Sigmoid colon (tissue), 7 donors: ENCODE results near the gene OR2A1. TPM values are rescaled to one million over a fixed set of nuclear protein-coding genes. Genes with fewer than 3 reads are reported as not detected.
A peak's percentile ranks its signal among the peaks of the same experiment; 100 is the strongest.
"Not testable (repeated sequence)": the region's sequence is repeated elsewhere in the genome, so short reads cannot be mapped to it uniquely, and the experiment has no call there.

Experiments used
- DNase-seq: peaks from one replicate; pipeline ENCODE4 v3.0.0-alpha.2; 2019
- H3K27ac ChIP-seq, 4 donors: fragments of 200-600 bp; sonication (generic); one replicate each; pipeline ENCODE4 v1.5.1; 2016 to 2019; ENCODE audit warnings: mild to moderate bottlenecking in 1 of 4
- H3K27me3 ChIP-seq, 3 donors: fragments of 200-600 bp; sonication (generic); one replicate each; pipeline ENCODE4 v1.5.1; 2019; ENCODE audit warnings: mild to moderate bottlenecking in 1 of 3
- H3K36me3 ChIP-seq, 4 donors: fragments of 200-600 bp; sonication (generic); one replicate each; pipeline ENCODE4 v1.5.1; 2016 to 2019
- H3K4me1 ChIP-seq, 4 donors: fragments of 200-600 bp; sonication (generic); one replicate each; pipeline ENCODE4 v1.5.1; 2017 to 2019
- H3K4me3 ChIP-seq, 4 donors: fragments of 200-600 bp; sonication (generic); one replicate each; pipeline ENCODE4 v1.5.1; 2017 to 2019; ENCODE audit warnings: mild to moderate bottlenecking in 2 of 4, moderate library complexity in 1 of 4
- H3K9me3 ChIP-seq, 4 donors: fragments of 200-600 bp in 3 of 4; sonication (generic) in 3 of 4; one replicate each; pipeline versions ENCODE4 v1.5.1 to v1.6.1; 2013 to 2019
- WGBS, 2 donors: extraction: QIAGEN DNeasy Blood & Tissue Kit; methylation state at CpG; one replicate each; pipeline ENCODE4 v1.1.7; 2013; 5-methylcytosine and 5-hydroxymethylcytosine counted together
- intact Hi-C: fragments of 100-400 bp; cut with DNase I; formaldehyde crosslinking; loops from one replicate; pipeline ENCODE4 v1.15.1; 2023
- polyA plus RNA-seq, 3 donors: library from polyadenylated mRNA; stranded (reverse); fragments of 200-250 nt; gene quantifications; one replicate each; pipeline ENCODE4 v1.2.3, GENCODE V29; 2013
- total RNA-seq, 4 donors: library from RNA; depleted of rRNA; stranded (reverse); fragments of >200 nt; gene quantifications; one replicate each; pipeline ENCODE4 v1.1.0, GENCODE V29; 2016
- donor health status: healthy with polysubstance abuse.
- donor health status: Bipolar disorder and iron deficiency.
- donor health status: healthy.

The OR2A1 gene, protein sequence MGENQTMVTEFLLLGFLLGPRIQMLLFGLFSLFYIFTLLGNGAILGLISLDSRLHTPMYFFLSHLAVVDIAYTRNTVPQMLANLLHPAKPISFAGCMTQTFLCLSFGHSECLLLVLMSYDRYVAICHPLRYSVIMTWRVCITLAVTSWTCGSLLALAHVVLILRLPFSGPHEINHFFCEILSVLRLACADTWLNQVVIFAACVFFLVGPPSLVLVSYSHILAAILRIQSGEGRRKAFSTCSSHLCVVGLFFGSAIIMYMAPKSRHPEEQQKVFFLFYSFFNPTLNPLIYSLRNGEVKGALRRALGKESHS
- under 1 TPM in 3 of 4 donors, not detected in 1; 0.14 to 0.36 (median 0.16) TPM for total RNA-seq
- polyA plus RNA-seq = under 1 TPM in 1 of 3 donors, not detected in 2; 0.06 TPM

- H3K36me3 ChIP-seq, H3K4me3 ChIP-seq, H3K9me3 ChIP-seq, H3K4me1 ChIP-seq, H3K27ac ChIP-seq, intact Hi-C loops, DNase-seq, H3K27me3 ChIP-seq: not testable (repeated sequence)
- no CpG with 5 or more reads among the region's 2 CpGs for WGBS, 2 donors
Measured at GRCh38 chr7:144311872-144312469, at the start of gene OR2A1. Gene OR2A1 (plus strand): TSS chr7:144312419. CDS start chr7:144318125, 5,706 bp downstream.

DNA sequence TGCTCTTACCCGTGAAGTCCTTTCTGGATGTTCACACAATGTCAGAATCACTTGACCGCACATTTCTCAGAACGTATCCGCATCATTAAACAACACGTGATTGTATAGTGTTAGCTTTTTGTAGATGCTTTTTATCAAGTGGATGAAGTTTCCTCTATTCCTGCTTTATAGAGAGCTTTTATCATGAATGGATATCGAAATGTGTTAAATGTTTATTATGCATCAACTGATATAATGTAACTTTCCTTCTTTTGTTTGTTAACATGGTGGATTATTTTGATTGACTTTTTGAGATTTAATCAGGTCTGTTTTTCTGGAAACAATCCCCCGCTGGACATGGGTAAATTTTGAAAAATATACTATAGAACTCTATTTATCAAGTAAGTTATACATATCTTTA is 47.5 kb upstream of the OR2A1 start, which contains the start of gene OR2A7:
TSS of gene OR2A7 (minus strand) at position 101 of the 400 bp plus-strand sequence. CDS start 5,164 bp downstream, outside the sequence.
- WGBS, 2 donors = 96 to 98% methylated on average over 6 of the region's 7 CpGs
- intact Hi-C loops = not testable (repeated sequence)

GRCh38 chr7:144269188-144269587 is 43.0 kb upstream of the OR2A1 start, which contains the start of gene CTAGE8:
Gene CTAGE8 (minus strand): TSS chr7:144269288. CDS start chr7:144269250, 38 bp downstream.
- H3K27me3 ChIP-seq, H3K4me3 ChIP-seq, H3K36me3 ChIP-seq, intact Hi-C loops, H3K27ac ChIP-seq, H3K4me1 ChIP-seq, H3K9me3 ChIP-seq, DNase-seq: not testable (repeated sequence)
- no CpG with 5 or more reads among the region's 19 CpGs for WGBS, 2 donors

More for the DNA sequence above, 47.5 kb upstream of the OR2A1 start, which contains the start of gene OR2A7:
- not testable (repeated sequence) for H3K27ac ChIP-seq, DNase-seq, H3K4me1 ChIP-seq, H3K27me3 ChIP-seq, H3K9me3 ChIP-seq, H3K4me3 ChIP-seq, H3K36me3 ChIP-seq

- intact Hi-C loops = not testable (repeated sequence)
Measured at GRCh38 chr7:144275281-144275680, 36.9 kb upstream of the OR2A1 start.

GRCh38 chr7:144280010-144280409 is 32.2 kb upstream of the OR2A1 start:
- H3K36me3 ChIP-seq, H3K27me3 ChIP-seq, H3K4me3 ChIP-seq, intact Hi-C loops, H3K4me1 ChIP-seq, H3K9me3 ChIP-seq, DNase-seq, H3K27ac ChIP-seq: not testable (repeated sequence)
- 99 to 100% methylated on average over 3 of the region's 6 CpGs for WGBS, 2 donors

More at GRCh38 chr7:144275281-144275680, 36.9 kb upstream of the OR2A1 start:
- peak; percentile 26 for DNase-seq
- not testable (repeated sequence) for H3K4me1 ChIP-seq, H3K27ac ChIP-seq, H3K36me3 ChIP-seq, H3K9me3 ChIP-seq, H3K27me3 ChIP-seq, H3K4me3 ChIP-seq
- 70 to 85% methylated on average over 4 of the region's 6 CpGs for WGBS, 2 donors

DNA sequence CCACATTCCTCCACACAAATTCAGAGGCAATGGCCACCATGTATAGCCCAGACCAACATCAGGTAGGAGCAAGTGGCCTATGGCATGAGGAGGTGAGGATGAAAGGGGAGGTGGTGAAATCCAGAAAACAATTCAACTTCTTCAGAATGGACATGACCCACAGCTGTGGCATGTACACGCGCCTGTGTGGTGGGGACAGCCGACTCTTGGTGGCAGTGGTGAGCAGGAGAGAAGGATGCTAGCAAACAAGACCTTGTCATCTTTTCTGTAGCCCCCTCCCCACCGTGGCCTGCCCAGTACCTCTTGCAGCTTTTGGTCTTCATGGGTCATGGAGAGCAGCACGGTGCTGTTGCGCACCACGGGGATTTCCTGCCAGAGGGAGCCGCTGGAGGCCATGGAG is 30.2 kb upstream of the OR2A1 start:
- H3K4me1 ChIP-seq, H3K4me3 ChIP-seq, intact Hi-C loops, H3K9me3 ChIP-seq, H3K27me3 ChIP-seq, H3K36me3 ChIP-seq, H3K27ac ChIP-seq, DNase-seq: not testable (repeated sequence)
- no CpG with 5 or more reads among the region's 8 CpGs for WGBS, 2 donors

GRCh38 chr7:144282490-144282889 is 29.7 kb upstream of the OR2A1 start:
- 92 to 98% methylated on average over 2 of the region's 4 CpGs for WGBS, 2 donors
- DNase-seq, intact Hi-C loops, H3K4me1 ChIP-seq, H3K9me3 ChIP-seq, H3K36me3 ChIP-seq, H3K27me3 ChIP-seq, H3K27ac ChIP-seq, H3K4me3 ChIP-seq: not testable (repeated sequence)

DNA sequence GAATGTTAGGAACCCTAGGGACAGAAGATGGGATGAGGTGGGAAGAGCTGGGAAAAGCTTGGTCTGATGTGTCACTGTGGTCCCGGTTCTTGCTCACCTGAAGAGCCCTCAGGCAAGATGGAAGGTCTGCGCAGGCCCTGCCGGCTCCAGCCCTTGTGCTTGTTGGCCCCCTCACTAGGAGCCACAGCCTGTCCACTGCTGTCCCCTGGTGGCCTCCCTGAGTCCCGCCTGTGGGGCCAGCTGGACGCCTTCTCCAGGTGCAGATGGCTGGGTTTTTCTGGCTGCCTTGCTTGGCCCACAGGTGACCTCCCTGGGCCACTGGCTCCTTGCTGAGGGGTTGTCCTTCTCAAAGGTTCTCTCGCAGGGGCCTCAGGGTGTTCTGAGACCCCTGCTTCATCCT is 28.5 kb upstream of the OR2A1 start:
- WGBS, 2 donors = no CpG with 5 or more reads among the region's 6 CpGs
- H3K27ac ChIP-seq, intact Hi-C loops, H3K36me3 ChIP-seq, H3K4me1 ChIP-seq, H3K4me3 ChIP-seq, DNase-seq, H3K27me3 ChIP-seq, H3K9me3 ChIP-seq: not testable (repeated sequence)

DNA sequence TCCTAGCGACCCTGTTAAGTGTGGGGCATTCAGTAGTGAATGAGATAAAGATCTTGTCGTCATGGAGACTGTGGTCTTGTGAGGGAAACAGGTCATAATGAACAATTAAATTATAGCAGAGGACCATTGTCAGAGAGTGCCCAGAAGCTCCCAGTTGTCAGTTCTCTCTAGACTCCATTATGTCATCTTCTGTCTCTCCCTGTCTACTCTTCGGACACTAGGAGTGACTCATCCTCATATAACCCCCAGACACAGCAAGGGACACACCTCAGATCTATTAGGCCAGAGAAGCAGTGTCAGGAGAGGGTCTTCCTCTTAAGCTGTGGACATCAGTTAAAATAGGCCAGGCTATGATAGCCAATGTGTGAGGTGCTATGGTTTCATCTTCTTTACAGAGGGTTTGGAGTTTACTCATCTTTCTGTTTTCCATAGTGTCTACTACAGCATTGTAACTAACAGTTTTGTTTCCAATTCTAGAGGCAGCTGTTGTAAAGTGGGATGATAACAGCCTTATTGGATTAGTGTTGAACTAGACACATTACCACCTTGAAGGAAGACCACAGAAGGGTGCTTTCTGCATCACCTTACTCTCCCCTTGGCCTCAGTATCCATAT is 24.9 kb upstream of the OR2A1 start:
- H3K4me1 ChIP-seq, H3K27me3 ChIP-seq, H3K27ac ChIP-seq, H3K36me3 ChIP-seq, H3K4me3 ChIP-seq, DNase-seq, intact Hi-C loops, H3K9me3 ChIP-seq: not testable (repeated sequence)
- no CpG with 5 or more reads among the region's 3 CpGs for WGBS, 2 donors

DNA sequence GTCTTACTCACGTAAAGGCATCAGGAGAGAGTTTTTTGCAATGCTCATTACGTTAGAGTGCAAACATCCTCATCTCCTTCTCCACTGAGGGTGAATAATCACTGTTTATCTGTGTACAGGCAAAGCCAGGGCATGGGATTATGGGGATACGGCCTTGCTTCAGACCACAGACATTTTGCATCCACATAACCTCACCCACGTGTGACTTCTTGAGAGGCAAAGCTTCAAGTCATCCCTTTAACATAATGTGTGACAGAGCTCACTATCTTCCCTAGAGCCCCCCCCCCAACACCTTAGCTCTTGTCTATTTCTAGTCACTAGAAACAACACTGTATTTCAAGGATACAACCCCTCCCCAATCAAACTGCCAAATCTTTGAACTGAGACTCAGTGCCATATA is 20.6 kb upstream of the OR2A1 start:
- H3K4me1 ChIP-seq, DNase-seq, H3K4me3 ChIP-seq, H3K9me3 ChIP-seq, H3K27me3 ChIP-seq, H3K27ac ChIP-seq, H3K36me3 ChIP-seq, intact Hi-C loops: not testable (repeated sequence)
- WGBS, 2 donors = 34 to 66% methylated on average over 2 of the region's 4 CpGs

DNA sequence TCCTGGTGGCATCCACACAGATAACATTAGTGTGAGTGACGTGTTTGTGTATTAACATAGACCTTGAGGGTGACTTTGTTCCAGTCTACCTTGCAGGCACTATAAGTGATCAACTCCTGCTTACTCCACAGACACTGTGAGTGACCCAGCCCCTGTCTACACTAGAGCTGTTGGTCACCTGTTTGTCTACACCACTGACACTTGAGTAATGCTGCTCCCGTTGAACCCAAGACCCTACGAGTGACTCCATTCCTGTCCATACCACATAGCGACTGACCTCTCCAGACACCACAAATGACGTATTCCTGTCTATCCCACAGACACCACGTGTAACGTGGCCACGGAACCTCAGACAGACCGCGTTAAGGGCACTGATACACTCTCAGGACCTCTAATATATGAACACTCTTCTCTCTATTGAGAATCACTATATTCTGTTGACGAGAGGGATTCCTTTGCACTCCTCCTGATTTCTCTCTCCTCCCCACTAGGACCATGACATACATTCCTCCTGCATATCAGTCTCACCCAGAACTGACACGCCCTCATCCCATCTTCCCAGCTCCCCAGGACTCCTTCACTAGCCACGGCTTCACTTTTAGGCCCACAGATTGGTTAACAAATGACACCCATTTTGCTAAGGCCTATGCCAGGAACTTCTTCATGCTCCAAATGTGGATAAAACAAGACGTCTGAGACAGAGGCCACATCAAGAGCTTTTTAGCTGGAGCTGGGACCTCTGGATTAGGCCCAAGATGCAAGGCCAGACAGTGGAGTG is 19.6 kb upstream of the OR2A1 start:
- H3K27me3 ChIP-seq, intact Hi-C loops, H3K36me3 ChIP-seq, DNase-seq, H3K9me3 ChIP-seq, H3K27ac ChIP-seq, H3K4me3 ChIP-seq, H3K4me1 ChIP-seq: not testable (repeated sequence)
- 93 to 98% methylated on average over 2 of the region's 14 CpGs for WGBS, 2 donors

DNA sequence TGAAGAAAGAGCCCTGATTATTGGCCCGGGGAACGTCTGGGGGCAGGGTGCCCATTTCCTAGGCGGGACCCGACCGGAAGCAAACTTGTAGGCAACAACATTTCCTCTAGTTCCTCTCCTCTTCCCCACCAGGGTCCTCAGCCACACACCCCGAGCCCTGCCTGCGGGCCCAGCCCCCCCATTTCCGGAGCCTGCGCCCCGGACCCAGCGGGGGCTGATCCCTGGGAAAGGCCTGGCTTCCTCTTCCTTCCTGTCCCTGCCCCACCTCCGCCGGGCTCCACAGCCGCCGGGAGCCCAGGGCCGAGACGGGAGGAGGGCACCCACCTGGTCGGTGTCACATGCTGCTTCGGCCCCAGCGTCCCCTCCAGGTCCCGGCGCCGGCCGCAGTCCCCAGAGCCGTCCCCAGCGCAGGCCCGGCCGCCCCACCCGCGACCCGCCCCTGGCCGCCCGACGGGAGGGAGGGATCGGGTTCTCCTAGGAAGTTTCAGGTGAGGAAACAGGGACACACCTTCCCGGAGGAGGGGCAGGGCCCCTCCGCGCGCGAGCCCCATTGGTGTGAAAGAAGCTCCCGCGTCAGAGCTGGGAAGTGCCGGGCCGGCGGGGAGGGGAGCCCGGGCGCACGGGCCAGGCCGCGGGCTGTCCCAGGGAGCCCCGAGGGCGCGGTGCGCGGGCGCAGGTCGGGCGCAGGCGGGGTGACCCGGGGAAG is 18.3 kb upstream of the OR2A1 start:
- intact Hi-C loops, H3K27me3 ChIP-seq, H3K9me3 ChIP-seq, H3K4me1 ChIP-seq, H3K27ac ChIP-seq, DNase-seq, H3K36me3 ChIP-seq: not testable (repeated sequence)
- H3K4me3 ChIP-seq = peak overlapping the region in 2 of 4 donors; percentile 22 to 29
- no CpG with 5 or more reads among the region's 60 CpGs for WGBS, 2 donors
